ENCODE data around the gene COL4A1.

- TF ChIP-seq FOXJ3 (CRISPR knock-in tag; IDR thresholded peaks at IDR 0.05) (no peak), CTCF (IDR thresholded peaks at IDR 0.05) (no peak), RCOR1 (IDR thresholded peaks at IDR 0.05; ENCODE audit: low read length) (no peak), NFIC (IDR thresholded peaks at IDR 0.05; ENCODE audit: borderline replicate concordance) (no peak), RAD21 (IDR thresholded peaks at IDR 0.05; ENCODE audit: low read length) (no peak), CHD2 (IDR thresholded peaks at IDR 0.05; ENCODE audit: low read length, partially characterized antibody) (no peak), FOSL2 (IDR thresholded peaks at IDR 0.05; ENCODE audit: borderline replicate concordance, low read depth) (no peak), ELF1 (IDR thresholded peaks at IDR 0.05) (no peak)
These were observed 76.9 kb downstream of the COL4A1 start for GRCh38 chr13:110229905-110230563.
